HTR-8/SVneo (cell line): Measurements from ENCODE around the gene GEN1.

Experiments used
- DNase-seq: peaks from one replicate; pipeline ENCODE4 v3.0.0; 2011; ENCODE audit warnings: low spot score, mixed read lengths; ENCODE audit not compliant: insufficient read length
- FAIRE-seq: peaks from 2 replicates; lab custom pipeline; 2011; peaks lifted over from hg19 to GRCh38; lab: Jason Lieb, UNC

Gene GEN1

DNA sequence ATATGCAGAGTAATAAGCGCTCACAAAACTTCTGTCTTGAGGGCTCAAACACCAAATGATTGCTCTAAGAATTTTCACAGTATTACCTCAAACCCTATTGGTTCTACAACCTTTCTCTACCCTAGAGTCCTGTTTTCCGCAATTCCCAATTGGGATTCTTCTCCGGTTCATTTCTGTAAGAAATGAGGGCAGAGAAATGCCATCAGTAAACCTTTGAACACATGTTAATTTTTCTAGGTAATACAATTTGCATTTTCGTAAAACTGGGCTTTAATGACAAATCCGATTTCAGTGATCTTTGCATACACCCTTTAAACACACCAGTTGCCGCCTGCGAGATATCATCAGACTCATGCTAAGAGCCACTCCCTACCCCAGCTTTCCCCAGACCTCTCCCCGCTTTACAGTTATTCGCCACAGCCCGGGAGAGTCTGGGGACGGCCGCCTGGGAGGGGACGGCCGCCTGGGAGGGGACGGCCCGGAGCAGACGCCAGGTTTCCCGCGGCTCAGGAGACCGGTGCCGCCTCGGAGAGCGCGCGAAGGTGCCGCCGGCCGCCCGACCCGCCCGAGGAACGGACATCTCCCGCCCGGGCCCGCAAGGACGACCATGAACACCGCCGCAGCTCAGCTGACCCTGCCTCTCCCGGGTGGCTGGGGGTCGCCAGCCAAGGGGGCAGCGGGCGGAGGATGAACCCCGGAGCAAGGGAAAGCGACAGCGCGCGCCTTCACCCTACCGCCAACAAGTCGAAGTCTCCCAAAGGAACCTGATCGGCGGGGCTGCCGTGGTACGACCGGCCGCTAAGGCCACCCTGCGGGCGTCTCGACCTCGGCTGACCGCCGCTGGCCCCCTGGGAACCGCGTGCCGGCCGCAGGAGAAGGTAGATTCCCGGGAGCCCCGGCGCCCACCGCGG lies 791 bp upstream of the GEN1 start:
- no peak for DNase-seq
- FAIRE-seq, result no peak

DNA sequence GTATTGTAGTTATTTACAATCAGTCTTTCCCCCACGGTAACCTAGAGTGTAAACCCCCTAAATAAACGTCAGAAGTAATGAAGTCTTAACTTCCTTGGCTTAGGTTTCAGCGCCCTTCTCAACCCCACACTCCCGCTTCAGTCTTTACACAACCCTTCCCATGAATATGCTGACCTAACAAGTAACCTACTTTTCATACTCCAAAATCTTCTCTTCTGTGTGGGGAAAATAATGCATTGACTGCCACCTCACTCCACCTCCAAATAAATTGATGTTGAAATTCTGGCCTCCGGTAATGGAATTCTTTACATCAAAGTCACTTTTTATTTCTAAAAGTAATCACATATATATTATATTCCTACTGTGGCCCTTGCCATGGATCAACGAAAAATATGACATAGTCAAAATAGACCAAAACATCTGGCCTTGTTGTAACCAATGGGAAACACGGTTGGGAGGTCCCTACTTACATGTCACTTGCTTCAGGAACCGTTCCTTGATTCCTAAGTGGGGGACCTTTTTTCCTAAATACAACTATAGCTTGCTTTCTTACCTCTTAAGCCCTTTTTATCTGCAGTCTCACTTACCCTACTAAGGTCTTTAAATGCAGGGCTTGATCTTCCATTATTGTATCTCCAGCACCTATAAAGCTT lies 961 bp downstream of the GEN1 start:
- DNase-seq (no peak), FAIRE-seq (no peak)

DNA sequence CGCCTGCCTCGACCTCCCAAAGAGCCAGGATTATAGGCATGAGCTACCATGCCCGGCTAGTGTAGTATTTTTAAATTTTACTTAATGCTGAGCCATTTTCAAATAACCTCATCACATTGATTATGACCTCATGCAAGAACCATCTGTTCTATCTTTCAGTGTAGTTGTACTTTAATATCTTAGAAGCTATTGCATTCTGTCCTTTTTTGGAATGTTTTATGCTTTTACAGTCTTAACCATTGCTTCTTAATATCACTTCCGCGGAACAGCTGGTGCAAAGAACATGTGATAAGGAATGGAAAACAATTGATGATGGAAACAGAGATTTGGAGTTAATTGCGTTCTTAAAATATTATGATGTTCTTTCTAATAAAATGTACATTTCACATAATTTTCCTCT lies 2.7 kb downstream of the GEN1 start:
- DNase-seq, result no peak
- no peak for FAIRE-seq

DNA sequence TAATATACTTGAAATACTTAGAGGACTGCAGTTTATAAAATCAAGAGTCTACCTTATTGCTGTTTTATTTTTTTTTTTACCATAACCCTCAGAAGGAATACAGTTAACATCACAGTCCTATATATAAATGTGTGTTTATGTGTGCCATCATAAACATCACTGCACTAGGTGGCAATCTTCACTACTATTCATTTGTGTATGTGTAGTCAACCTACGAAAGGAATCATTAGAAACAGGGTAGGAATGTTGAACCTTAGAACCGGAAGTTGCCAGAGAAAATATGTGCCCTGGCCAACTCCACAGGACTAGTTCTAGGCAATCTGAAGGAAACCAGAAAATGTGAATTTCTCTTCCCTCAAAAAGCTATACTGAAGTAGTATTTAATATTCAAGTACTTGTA lies 3.4 kb downstream of the GEN1 start:
- DNase-seq (no peak), FAIRE-seq (no peak)

DNA sequence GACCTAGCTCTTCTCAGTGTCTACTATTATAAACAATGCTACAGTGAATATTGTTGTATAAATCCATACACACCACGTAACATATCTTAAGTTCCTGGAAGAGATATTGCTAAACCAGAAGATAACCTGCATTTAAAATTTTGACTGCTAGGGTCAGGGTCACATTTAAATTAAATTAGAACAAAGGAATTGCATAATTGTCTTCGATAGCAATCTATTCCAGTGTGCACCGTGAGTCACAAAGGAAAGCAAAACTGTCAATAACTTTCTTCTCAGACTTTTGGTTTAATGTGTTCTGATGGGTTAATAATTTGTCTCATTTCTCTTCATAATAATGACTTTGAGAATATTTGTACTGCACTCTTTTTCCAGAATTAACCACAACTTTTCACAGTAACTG lies 4.2 kb downstream of the GEN1 start:
- DNase-seq, result no peak
- no peak for FAIRE-seq

DNA sequence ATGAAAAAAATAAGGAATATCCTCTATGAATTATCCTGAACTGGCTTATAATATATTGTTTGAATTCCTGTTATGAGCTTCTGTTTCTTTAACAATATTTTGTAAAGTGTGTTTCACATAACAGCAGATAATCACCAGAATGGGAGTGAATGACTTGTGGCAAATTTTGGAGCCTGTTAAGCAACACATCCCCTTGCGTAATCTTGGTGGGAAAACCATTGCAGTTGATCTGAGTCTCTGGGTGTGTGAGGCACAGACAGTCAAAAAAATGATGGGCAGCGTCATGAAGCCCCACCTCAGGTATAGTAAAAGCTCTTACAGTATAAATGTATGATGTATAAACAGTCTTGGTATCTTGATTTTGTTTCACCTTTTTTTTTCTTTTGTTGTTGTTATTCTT lies 5.9 kb downstream of the GEN1 start:
- FAIRE-seq, result no peak

DNA sequence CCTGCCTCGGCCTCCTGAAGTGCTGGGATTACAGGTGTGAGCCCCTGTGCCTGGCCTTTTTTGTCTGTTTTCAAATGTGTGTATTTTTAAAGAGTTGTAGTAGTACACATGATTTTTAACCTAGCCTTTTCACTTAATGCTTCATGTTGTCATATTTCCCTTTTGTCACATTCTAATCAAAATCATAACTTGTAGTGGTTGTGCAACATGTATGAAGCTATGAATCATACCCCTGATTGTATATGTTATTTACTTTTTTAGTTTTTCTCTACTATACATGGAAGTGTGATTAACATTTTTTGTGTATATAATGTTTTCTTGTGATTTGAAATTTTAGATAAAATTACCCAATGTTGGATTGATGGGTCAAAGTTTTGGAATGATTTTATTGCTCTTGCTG lies 8.5 kb downstream of the GEN1 start:
- FAIRE-seq, result no peak
- DNase-seq, result no peak

More for the DNA sequence above, 5.9 kb downstream of the GEN1 start:
- no peak for DNase-seq

DNA sequence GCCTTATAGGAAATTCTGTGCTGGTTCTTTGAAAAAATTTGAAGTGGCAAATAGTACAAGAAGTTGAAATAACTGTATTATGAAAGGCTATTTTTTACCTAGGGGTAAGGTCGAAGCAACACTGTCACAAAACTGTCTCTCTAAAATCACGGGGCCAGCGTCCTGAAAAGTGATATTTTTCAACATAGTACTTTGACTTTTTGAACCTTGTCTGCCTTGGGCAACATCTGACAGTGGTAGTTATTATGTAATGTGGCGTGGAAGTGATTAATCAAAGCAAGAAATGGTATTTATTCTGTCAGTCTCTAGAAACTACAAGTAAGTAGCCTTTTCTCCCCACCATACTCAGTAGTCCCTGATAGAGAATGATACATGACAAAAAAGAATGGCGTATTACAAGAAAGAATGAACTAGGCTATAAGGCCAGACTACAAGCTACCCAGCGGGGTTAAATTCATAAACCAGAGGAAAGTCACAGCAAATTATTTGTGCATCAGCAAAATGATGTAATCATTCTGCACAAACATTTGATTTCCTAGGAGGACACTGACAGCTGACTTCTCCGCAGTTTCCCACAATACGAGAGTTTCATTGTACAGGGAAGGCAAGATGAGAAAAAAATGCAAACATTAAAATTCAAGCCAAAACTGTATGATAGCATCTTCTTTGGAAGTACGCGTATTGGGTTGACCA lies 9.8 kb downstream of the GEN1 start:
- FAIRE-seq (no peak), DNase-seq (no peak)

DNA sequence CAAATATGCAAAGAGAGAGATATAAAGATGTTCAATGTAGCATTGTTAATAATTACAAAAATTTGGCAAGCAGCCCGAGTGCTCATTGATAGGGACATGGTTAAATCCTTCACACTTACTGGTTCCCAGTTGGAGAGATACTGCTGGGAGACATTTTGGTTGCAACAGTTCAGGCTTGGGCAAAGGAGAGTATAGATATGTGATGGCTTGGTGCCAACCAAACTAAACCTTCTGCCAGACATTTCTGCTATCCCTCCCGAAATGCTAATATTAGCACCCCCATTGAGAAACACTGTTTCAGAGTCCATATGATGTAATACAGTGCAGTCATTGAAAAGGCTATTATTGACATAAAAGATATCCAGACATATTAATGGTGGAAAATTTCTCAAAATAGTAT lies 11.5 kb downstream of the GEN1 start:
- FAIRE-seq (no peak), DNase-seq (no peak)

DNA sequence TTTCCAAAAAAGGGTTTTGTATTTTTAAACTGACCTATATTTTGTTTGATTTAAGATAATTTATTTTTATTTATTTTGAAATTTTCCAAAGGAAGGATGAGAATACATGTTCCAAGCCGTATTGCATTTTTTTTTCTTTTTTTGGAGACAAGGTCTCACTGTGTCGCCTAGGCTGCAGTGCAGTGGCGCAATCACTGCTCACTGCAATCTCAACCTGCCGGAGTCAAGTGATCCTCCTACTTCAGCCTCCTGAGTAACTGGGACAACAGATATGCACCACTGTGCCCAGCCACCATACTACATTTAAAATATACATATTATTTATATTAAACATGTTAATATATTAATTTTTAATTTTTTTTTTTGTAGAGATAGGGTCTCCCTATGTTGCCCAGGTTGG lies 15.0 kb downstream of the GEN1 start:
- FAIRE-seq, result no peak
- no peak for DNase-seq

DNA sequence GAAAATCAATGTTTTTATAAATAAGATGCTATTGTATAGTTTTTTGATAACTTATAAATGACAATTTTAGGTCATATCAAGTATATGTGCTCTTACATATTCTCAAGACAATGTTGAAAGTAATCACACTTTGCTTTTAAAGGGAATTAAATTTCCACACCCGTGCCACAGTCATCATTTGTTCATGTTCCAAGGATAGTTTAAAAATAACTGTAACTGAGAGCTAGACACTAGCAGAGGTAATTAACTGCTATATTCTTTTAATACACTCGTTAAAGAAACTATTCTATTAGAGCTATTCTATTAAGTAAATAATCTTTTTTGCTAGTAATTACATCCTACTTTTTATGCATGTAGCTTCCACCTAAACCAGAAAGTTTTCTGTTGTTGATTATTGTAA lies 18.0 kb downstream of the GEN1 start:
- FAIRE-seq, result no peak
- no peak for DNase-seq

DNA sequence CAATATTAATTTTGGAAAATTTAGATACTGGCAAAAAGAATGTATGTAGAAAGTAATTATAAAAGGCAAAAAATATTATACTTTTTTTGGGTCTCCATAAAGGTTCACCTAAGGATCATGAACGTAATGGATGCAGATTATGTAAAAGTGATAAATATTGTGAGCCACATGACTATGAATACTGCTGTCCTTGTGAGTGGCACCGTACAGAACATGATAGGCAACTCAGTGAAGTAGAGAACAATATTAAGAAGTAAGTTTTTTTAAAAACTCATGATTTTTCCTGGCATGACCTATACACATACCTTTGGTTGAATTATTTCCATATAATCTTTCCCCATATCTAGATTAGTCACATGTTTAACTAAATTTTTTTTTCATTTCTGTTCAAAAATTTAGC lies 18.6 kb downstream of the GEN1 start:
- no peak for DNase-seq
- FAIRE-seq, result no peak

DNA sequence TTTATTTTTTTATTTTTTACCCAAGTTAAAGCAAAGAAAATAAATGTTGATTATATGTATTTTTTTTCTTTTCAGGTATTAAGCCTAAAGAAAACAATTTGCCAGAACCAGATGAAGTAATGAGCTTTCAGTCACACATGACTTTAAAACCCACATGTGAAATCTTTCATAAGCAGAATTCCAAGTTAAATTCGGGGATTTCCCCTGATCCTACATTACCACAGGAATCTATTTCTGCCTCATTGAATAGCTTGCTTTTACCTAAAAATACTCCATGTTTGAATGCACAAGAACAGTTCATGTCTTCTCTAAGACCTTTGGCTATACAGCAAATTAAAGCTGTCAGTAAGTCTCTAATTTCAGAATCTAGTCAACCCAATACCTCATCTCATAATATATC lies 26.6 kb downstream of the GEN1 start:
- DNase-seq (no peak), FAIRE-seq (no peak)

DNA sequence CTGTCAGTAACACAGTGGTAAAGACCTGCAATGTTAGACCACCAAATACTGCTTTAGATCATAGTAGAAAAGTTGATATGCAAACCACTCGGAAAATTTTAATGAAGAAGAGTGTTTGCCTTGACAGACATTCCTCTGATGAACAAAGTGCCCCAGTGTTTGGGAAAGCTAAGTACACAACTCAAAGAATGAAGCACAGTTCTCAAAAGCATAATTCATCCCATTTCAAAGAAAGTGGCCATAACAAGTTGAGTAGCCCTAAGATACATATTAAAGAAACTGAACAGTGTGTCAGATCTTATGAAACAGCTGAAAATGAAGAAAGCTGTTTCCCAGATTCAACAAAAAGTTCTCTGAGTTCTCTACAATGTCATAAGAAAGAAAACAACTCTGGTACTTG lies 27.5 kb downstream of the GEN1 start:
- no peak for DNase-seq
- FAIRE-seq, result no peak

DNA sequence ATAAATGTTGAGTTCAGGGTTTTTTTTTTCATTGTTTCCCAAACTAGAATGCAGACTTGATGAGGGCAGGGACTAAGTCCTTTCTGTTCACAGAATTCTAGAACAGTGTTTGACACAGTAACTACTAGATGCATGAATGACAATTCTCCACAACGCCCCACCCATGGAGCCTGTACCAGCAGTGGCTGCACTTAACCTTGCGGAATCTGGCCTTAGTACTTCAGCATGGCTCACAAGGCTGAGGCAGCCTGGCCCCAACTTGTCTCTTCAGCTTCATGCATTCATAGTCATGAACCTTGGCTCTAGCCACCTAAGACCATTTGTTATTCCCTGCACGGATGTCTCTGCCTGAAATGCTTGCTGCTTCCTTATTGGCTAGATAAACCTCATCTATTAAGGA lies 32.8 kb downstream of the GEN1 start:
- no peak for FAIRE-seq
- no peak for DNase-seq

DNA sequence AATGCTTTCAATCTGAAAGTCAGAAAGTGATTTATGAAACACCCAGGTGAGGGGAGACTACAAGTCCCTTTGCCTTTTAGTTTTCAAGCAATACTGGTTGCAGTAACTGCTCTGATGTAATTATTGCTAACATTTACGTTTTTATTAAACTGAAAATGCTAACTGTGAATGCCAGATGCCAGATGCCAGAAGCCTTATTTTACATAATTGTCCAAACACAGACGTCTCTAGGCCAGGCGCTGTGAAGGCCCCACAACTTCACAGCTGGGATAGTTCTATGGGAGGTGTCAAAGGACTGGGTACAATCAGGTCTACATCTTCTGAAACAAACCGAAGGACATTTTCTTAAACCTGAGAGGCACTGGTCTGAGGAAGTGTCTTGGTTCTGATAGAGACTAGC lies 34.8 kb downstream of the GEN1 start:
- FAIRE-seq (no peak), DNase-seq (no peak)

DNA sequence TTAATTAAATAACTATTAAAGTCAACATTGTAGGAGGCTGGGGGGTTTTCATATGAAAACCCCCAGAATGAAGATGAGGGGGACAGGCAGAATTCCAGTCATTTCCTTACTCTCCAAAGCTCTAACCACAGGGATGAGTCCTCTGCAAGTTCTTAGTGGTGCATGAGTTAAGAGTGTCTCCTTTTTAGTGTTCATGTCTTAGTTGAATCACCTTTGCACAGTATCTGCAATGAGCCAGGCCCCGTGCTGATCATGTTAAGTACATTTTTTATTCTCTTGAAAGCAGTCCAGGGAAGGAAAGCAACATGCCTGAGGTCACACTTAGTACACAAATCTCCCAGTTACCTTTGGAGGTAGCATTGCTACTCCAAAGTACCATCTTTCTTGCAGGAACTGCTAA lies 36.6 kb downstream of the GEN1 start:
- DNase-seq, result no peak

DNA sequence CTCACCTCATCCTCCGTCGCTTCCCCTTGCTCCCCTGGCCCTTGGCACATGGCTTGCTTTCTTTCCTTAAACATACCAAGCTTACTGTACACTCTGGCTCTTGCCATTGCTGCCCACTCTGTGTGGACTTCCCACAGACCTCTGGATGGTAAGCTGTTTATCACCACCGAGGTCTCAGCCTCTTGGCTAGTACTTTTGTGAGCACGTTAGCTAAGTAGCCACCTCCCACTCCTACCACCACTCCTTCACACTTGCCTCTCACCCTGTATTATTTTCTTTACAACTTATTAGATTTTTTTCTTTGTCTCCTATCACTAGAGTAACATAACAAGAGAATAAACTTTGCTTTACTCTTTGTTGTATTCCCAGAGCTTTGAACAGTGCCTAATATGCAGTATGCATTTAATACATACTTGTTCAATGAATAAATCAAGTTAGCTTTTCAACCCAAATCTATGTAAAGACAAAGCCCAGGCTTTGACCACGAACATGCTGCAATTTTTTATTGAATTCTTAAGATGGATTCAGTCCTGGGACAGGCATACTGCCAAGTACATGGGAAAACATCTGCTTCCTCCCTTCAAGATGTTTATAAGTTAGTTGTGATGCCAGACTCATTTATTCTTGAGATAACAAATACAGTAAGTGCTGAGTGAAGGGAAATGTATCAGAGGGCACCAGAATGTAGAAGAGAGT lies 37.3 kb downstream of the GEN1 start:
- DNase-seq (no peak), FAIRE-seq (no peak)

More for the DNA sequence above, 36.6 kb downstream of the GEN1 start:
- no peak for FAIRE-seq

DNA sequence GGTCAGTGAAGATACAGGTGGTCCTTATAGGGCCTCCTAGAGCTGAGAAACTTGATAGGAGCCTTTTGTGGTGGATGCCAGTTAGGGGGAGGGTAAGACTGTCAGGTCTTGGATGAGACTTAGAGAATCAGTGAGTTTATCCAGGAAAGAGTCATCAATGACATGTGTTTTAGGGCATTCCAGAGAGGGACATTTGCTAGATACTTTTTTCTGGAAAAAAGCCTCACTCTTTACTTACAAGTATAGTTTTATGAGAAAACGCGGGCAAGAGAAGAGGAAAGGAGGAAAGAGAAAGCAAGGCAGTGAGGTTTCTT lies 37.8 kb downstream of the GEN1 start:
- DNase-seq, result no peak
- no peak for FAIRE-seq

DNA sequence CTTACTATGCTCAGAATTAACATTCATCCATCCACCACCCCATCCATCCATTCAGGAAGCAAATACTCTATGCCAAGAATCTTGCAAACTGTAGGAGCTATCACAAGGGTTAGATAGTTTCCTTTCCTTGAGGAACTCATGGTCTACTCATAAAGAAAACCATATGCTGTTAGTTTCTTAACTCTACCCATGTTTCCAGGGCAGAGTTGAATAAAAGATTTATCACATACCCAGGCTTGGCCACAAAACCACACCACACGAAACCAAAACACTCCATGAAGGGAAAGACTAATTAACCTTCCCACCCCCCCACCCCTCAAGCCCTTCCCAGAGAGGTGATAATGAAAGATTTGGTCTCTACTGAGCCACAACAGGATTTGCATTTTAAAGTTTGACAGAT lies 38.6 kb downstream of the GEN1 start:
- FAIRE-seq, result no peak

DNA sequence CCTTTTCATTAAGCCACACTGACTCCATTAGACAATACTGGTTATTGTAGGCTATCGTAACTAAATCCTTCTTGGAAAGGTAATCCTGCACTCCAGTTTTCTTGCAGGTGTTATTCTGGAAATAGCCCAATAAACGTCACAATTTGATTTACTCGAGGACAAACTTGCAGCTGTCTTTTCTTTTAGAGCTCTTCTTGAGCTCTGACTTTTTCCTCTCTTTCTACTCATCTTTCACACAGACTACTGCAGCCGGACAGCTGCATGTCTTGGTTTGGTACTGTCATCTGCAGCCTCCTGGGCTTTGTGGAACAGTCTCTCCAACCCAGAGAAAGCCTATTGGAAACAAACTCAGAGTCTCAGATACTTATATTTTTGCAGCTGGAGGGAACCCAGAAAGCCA lies 39.4 kb downstream of the GEN1 start:
- FAIRE-seq, result no peak

More for the DNA sequence above, 38.6 kb downstream of the GEN1 start:
- no peak for DNase-seq

More for the DNA sequence above, 39.4 kb downstream of the GEN1 start:
- DNase-seq, result no peak
